GM12801 (cell line): Measurements from ENCODE around the gene LRP2.

Source experiments
- CTCF ChIP-seq: IDR thresholded peaks from one replicate; pipeline ENCODE4 v1.5.1; 2011; ENCODE audit warnings: control low read depth; ENCODE audit not compliant: insufficient read length; ENCODE audit errors: extremely low read depth

Gene LRP2

GRCh38 chr2:169221745-169222369 lies 140.5 kb downstream of the LRP2 start:
- no peak for TF ChIP-seq CTCF

- TF ChIP-seq CTCF: no peak
Measured at GRCh38 chr2:169210917-169211316, 151.4 kb downstream of the LRP2 start.

GRCh38 chr2:169208026-169208425 lies 154.3 kb downstream of the LRP2 start:
- TF ChIP-seq CTCF: no peak

- no peak for TF ChIP-seq CTCF
Measured at GRCh38 chr2:169205176-169205575, 157.2 kb downstream of the LRP2 start.

GRCh38 chr2:169203952-169204351 lies 158.4 kb downstream of the LRP2 start:
- TF ChIP-seq CTCF: no peak

- TF ChIP-seq CTCF: no peak
Measured at GRCh38 chr2:169200756-169201155, 161.6 kb downstream of the LRP2 start.

- no peak for TF ChIP-seq CTCF
Measured at GRCh38 chr2:169193618-169194017, 168.7 kb downstream of the LRP2 start.

GRCh38 chr2:169190197-169190775 lies 172.0 kb downstream of the LRP2 start:
- TF ChIP-seq CTCF: no peak
